Ectodermal cell (in vitro differentiated cells): Measurements from ENCODE around the gene TBC1D22B.
"Not testable (repeated sequence)": the region's sequence is repeated elsewhere in the genome, so short reads cannot be mapped to it uniquely, and the experiment has no call there.

ENCODE experiments used
- H3K27ac ChIP-seq: 2 replicates; pipeline ENCODE4 v1.7.0; 2013; ENCODE audit warnings: mild to moderate bottlenecking, low read depth, low read length; ENCODE audit not compliant: insufficient read depth, poor library complexity, severe bottlenecking
- H3K27me3 ChIP-seq: 2 replicates; pipeline ENCODE4 v1.7.0; 2013; ENCODE audit warnings: mild to moderate bottlenecking, low read length; ENCODE audit not compliant: insufficient read depth, control insufficient read depth, poor library complexity, severe bottlenecking
- H3K36me3 ChIP-seq: one replicate; pipeline ENCODE4 v1.7.0; 2013; ENCODE audit warnings: low read length; ENCODE audit not compliant: control insufficient read depth, insufficient read depth
- H3K4me1 ChIP-seq: one replicate; pipeline ENCODE4 v1.7.0; 2013; ENCODE audit warnings: low read length; ENCODE audit not compliant: control insufficient read depth, insufficient read depth
- H3K4me3 ChIP-seq: 2 replicates; pipeline ENCODE4 v1.7.0; 2013; ENCODE audit warnings: low read depth, low read length, control low read depth; ENCODE audit not compliant: insufficient read depth
- H3K9me3 ChIP-seq: 2 replicates; pipeline ENCODE4 v1.7.0; 2013; ENCODE audit warnings: mild to moderate bottlenecking, low read length, moderate library complexity; ENCODE audit not compliant: control insufficient read depth
- WGBS, 2 experiments: methylation state at CpG; one replicate each; pipeline ENCODE4 v1.1.7; 2013; ENCODE audit warnings: missing lambda C conversion rate in 2 of 2; 5-methylcytosine and 5-hydroxymethylcytosine counted together

TBC1D22B gene

DNA sequence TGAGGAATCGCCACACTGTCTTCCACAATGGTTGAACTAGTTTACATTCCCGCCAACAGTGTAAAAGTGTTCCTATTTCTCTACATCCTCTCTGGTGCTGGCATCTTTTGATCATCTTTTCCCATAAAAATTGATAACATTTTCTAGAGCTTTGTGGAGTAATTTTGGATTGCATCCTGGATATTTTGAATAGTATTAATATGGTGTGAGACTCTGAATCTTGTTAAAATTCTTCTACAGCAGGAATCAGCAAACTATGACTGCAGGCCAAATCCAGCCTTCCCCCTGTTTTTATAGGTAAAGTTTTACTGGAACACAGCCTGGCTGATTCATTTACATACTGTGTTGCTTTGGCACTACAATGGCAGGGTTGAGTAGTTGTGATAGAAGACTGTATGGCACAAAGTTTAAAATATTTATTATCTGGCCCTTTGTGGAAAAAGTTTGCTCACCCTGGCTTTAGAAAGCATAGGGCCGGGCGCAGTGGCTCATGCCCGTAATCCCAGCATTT lies 81.2 kb downstream of the TBC1D22B start:
- Histone ChIP-seq H3K9me3 (no peaks in the 10 kb centered on the region), H3K4me1 (no peaks in the 10 kb centered on the region), H3K4me3 (no peak overlapping the region), H3K36me3 (no peaks in the 10 kb centered on the region), H3K27me3 (no peaks in the 10 kb centered on the region), H3K27ac (no peak overlapping the region)
- 94 to 97% methylated on average over 5 of the region's 5 CpGs for WGBS, 2 experiments

GRCh38 chr6:37339741-37340638 lies 82.4 kb downstream of the TBC1D22B start:
- 90 to 93% methylated on average over 4 of the region's 5 CpGs for WGBS, 2 experiments

GRCh38 chr6:37340639-37340943 lies 83.0 kb downstream of the TBC1D22B start:
- Histone ChIP-seq H3K27ac (no peak overlapping the region), H3K36me3 (no peaks in the 10 kb centered on the region), H3K4me1 (no peaks in the 10 kb centered on the region), H3K27me3 (no peaks in the 10 kb centered on the region), H3K4me3 (no peak overlapping the region), H3K9me3 (no peaks in the 10 kb centered on the region)
- 91 to 98% methylated on average over 4 of the region's 4 CpGs for WGBS, 2 experiments

More at GRCh38 chr6:37339741-37340638, 82.4 kb downstream of the TBC1D22B start:
- no peaks in the 10 kb centered on the region for H3K4me1 ChIP-seq
- H3K27ac ChIP-seq = no peak overlapping the region
- H3K36me3 ChIP-seq = no peaks in the 10 kb centered on the region
- no peaks in the 10 kb centered on the region for H3K9me3 ChIP-seq
- no peaks in the 10 kb centered on the region for H3K27me3 ChIP-seq
- H3K4me3 ChIP-seq = no peak overlapping the region

DNA sequence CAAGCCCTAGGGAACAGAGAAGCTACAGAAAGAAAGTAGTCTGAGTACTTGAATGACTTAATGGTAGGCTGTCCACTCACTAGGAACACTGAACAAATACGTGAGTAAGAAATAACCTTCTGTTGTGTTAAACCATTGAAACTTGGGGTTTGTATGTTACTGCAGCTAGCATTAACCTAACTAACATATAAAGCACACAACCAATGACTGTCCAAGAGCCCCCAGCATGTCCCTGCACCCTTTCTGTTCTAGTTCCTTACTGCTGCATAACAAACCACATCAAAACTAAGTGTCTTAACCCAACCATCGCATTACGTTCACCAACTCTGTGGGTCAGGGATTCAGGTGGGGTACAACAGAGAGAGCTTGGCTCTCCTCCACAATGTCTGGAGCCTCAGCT lies 85.7 kb downstream of the TBC1D22B start:
- Histone ChIP-seq H3K27me3 (no peaks in the 10 kb centered on the region), H3K36me3 (no peaks in the 10 kb centered on the region), H3K4me3 (no peak overlapping the region), H3K4me1 (no peaks in the 10 kb centered on the region), H3K27ac (no peak overlapping the region), H3K9me3 (no peaks in the 10 kb centered on the region)
- 97 to 98% methylated on average over 3 of the region's 3 CpGs for WGBS, 2 experiments

GRCh38 chr6:37344308-37344707 lies 86.7 kb downstream of the TBC1D22B start:
- H3K27ac ChIP-seq = no peak overlapping the region
- H3K4me3 ChIP-seq = no peak overlapping the region
- H3K4me1 ChIP-seq = no peaks in the 10 kb centered on the region
- WGBS, 2 experiments = 80 to 83% methylated on average over 3 of the region's 3 CpGs
- no peaks in the 10 kb centered on the region for H3K36me3 ChIP-seq
- no peaks in the 10 kb centered on the region for H3K9me3 ChIP-seq
- H3K27me3 ChIP-seq = no peaks in the 10 kb centered on the region

GRCh38 chr6:37345804-37346203 lies 88.2 kb downstream of the TBC1D22B start:
- not testable (repeated sequence) for H3K27ac ChIP-seq, H3K4me1 ChIP-seq, H3K27me3 ChIP-seq, H3K4me3 ChIP-seq, H3K36me3 ChIP-seq, H3K9me3 ChIP-seq
- 100% methylated on average over 1 of the region's 3 CpGs; no CpG with 5 or more reads in 1 of the 2 experiments for WGBS, 2 experiments

- H3K36me3 ChIP-seq = no peaks in the 10 kb centered on the region
- no peak overlapping the region for H3K27ac ChIP-seq
- H3K4me3 ChIP-seq = no peak overlapping the region
- no peaks in the 10 kb centered on the region for H3K4me1 ChIP-seq
- no peaks in the 10 kb centered on the region for H3K27me3 ChIP-seq
- WGBS, 2 experiments = 92 to 96% methylated on average over 3 of the region's 3 CpGs
- H3K9me3 ChIP-seq = no peaks in the 10 kb centered on the region
These were observed 89.6 kb downstream of the TBC1D22B start for GRCh38 chr6:37347177-37347576.

- Histone ChIP-seq H3K4me3 (no peak overlapping the region), H3K27me3 (no peaks in the 10 kb centered on the region), H3K9me3 (no peaks in the 10 kb centered on the region), H3K27ac (no peak overlapping the region), H3K4me1 (no peaks in the 10 kb centered on the region), H3K36me3 (no peaks in the 10 kb centered on the region)
- 88 to 92% methylated on average over 4 of the region's 4 CpGs for WGBS, 2 experiments
These were observed 90.1 kb downstream of the TBC1D22B start for GRCh38 chr6:37347670-37348111.

DNA sequence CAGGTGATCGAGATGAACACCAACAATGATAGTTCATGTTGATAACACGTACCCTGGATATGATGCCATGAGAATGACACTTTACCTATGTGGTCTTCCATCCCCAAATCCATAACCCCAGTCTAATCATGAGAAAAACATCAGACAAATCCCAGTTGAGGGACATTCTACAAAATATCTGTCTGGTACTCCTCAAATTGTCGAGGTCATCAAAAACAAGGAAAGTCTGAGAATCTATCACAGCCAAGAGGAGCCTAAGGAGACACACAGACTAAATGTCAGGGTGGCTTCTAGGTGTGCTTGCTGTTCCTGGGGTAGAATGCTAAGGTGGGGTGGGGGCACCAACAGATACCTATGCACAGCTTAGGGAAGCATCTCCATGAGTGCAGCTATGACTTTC lies 93.5 kb downstream of the TBC1D22B start:
- H3K4me3 ChIP-seq = no peak overlapping the region
- WGBS, 2 experiments = 91 to 92% methylated on average over 3 of the region's 3 CpGs
- no peak overlapping the region for H3K27ac ChIP-seq
- H3K4me1 ChIP-seq = no peaks in the 10 kb centered on the region
- H3K9me3 ChIP-seq = no peaks in the 10 kb centered on the region
- H3K36me3 ChIP-seq = no peaks in the 10 kb centered on the region
- H3K27me3 ChIP-seq = peaks cover 6% of the 10 kb centered on the region

DNA sequence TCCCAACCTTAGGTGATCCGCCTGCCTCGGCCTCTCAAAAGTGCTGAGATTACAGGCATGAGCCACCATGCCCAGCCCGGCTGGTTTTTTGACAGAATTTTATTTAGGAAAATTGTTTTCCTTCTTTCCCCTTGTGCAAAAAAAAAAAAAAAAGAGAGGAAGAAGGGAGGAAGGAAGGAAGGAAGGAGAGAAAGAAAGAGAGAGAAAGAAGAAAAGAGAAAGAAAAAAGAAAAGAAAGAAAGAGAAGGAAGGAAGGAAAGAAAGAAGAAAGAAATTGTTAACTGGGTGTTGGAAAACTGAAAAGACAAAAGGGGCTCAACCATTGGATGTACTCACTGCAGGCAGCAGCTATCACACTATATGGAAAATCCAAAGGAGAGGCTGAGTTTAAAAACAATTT lies 94.8 kb downstream of the TBC1D22B start:
- H3K36me3 ChIP-seq = no peaks in the 10 kb centered on the region
- H3K9me3 ChIP-seq = no peaks in the 10 kb centered on the region
- WGBS, 2 experiments = 91 to 94% methylated on average over 3 of the region's 3 CpGs
- peaks cover 5% of the 10 kb centered on the region for H3K4me1 ChIP-seq
- no peak overlapping the region for H3K4me3 ChIP-seq
- no peak overlapping the region for H3K27ac ChIP-seq
- peaks cover 6% of the 10 kb centered on the region for H3K27me3 ChIP-seq
